TTC549 (cell line): ENCODE results near the gene PNCK.
"Not testable (repeated sequence)": the region's sequence is repeated elsewhere in the genome, so short reads cannot be mapped to it uniquely, and the experiment has no call there.

ENCODE experiments used
- FAIRE-seq: peaks from 2 replicates; lab custom pipeline; 2012; peaks lifted over from hg19 to GRCh38; lab: Jason Lieb, UNC

PNCK gene

GRCh38 chrX:153685751-153686696, 12.4 kb upstream of the PNCK start:
- no peak for FAIRE-seq

- FAIRE-seq, result no peak
Measured at GRCh38 chrX:153685156-153685536, 11.5 kb upstream of the PNCK start.

- no peak for FAIRE-seq
Measured at GRCh38 chrX:153684467-153685155, 11.0 kb upstream of the PNCK start.

- FAIRE-seq, result not testable (repeated sequence)
Measured at GRCh38 chrX:153683486-153683885, 9.9 kb upstream of the PNCK start.

- no peak for FAIRE-seq
Measured at GRCh38 chrX:153681175-153681574, 7.6 kb upstream of the PNCK start.

- FAIRE-seq, result no peak
Measured at GRCh38 chrX:153674219-153674851, 722 bp upstream of the PNCK start.

- no peak for FAIRE-seq
Measured at GRCh38 chrX:153672531-153673427, 834 bp downstream of the PNCK start.

- FAIRE-seq, result no peak
Measured at GRCh38 chrX:153671589-153672530, 1.8 kb downstream of the PNCK start.

GRCh38 chrX:153670748-153671588, 2.6 kb downstream of the PNCK start:
- no peak for FAIRE-seq

GRCh38 chrX:153669901-153670731, 3.5 kb downstream of the PNCK start:
- no peak for FAIRE-seq

- FAIRE-seq, result no peak
Measured at GRCh38 chrX:153669174-153669890, 4.3 kb downstream of the PNCK start.

GRCh38 chrX:153668423-153669173, 5.0 kb downstream of the PNCK start:
- no peak for FAIRE-seq

- no peak for FAIRE-seq
Measured at GRCh38 chrX:153667956-153668396, 5.6 kb downstream of the PNCK start.

- no peak for FAIRE-seq
Measured at GRCh38 chrX:153667281-153667955, 6.2 kb downstream of the PNCK start.

- FAIRE-seq, result no peak
Measured at GRCh38 chrX:153665726-153666306, 7.8 kb downstream of the PNCK start.

GRCh38 chrX:153662266-153662665, 11.3 kb downstream of the PNCK start:
- FAIRE-seq, result no peak
